ENCODE results near the gene UTS2B. TPM values are rescaled to one million over a fixed set of nuclear protein-coding genes. Genes with fewer than 3 reads are reported as not detected.

The UTS2B gene
- total and polyA plus RNA-seq, 4 donors: 0.10 to 0.76 TPM; not detected in 2

DNA sequence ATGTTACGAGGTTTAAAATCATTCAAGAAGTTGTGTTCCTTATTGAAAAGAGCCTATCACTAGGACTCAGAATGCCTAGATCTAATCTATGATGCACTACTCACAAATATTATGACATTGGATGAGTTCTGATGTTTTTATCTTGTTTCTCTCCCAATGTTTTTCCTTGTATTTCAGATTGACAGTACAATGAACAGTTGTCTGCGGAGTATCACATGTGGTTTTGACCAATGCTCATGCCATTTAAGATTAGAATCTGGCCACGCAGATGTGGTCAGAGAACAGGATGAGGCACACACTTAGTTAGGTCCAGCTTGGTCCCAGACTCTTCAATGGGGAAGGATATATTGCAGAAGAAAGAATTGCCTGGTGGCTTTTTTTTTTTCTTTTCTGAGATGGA lies 26.7 kb downstream of the UTS2B start:
- H3K27me3 ChIP-seq (ENCODE audit: control insufficient read depth in 4 of 4, insufficient read depth in 4 of 4, low read length in 3 of 4): no peaks in the 10 kb centered on the region
- DNase-seq (ENCODE audit: low spot score): no peak
- no peak for TF ChIP-seq TAF1 (conservative IDR thresholded peaks at IDR 0.05)
- no peak for TF ChIP-seq ATF3 (IDR thresholded peaks at IDR 0.05)
- no peak for TF ChIP-seq MAX (IDR thresholded peaks at IDR 0.05)
- TF ChIP-seq HNF4A (conservative IDR thresholded peaks at IDR 0.05): no peak
- TF ChIP-seq EGR1 (IDR thresholded peaks at IDR 0.05; ENCODE audit: low read depth in 2 of 2): no peak
- TF ChIP-seq CTCF (IDR thresholded peaks at IDR 0.05; ENCODE audit: low read depth, low read length, missing input control): no peak
- no peak for TF ChIP-seq YY1 (IDR thresholded peaks at IDR 0.05)
- no peak for TF ChIP-seq ZBTB33 (IDR thresholded peaks at IDR 0.05)
- no peak for TF ChIP-seq SP1 (IDR thresholded peaks at IDR 0.05)
- no peak for TF ChIP-seq JUND (IDR thresholded peaks at IDR 0.05)
- no peak for TF ChIP-seq RAD21 (IDR thresholded peaks at IDR 0.05)
- H3K27ac ChIP-seq (ENCODE audit: low read depth in 1 of 2, low read length in 2 of 2): no peak overlapping the region
- no peak overlapping the region for H3K4me3 ChIP-seq (ENCODE audit: low read depth in 1 of 3, low read length in 3 of 3)
- H3K4me1 ChIP-seq (ENCODE audit: control insufficient read depth in 4 of 4, insufficient read depth in 4 of 4, low read length in 3 of 4): no peaks in the 10 kb centered on the region
- H3K9me3 ChIP-seq (ENCODE audit: control insufficient read depth in 4 of 4, low read length in 3 of 4): no peaks in the 10 kb centered on the region
- H3K36me3 ChIP-seq (ENCODE audit: control insufficient read depth in 4 of 4, insufficient read depth in 3 of 4, low read depth in 1 of 4, low read length in 3 of 4): no peaks in the 10 kb centered on the region
- 85% methylated on average over 3 of the region's 3 CpGs for WGBS
- H3K9ac ChIP-seq (ENCODE audit: low read depth in 1 of 2, low read length in 2 of 2): no peak overlapping the region

GRCh38 chr3:191302451-191302850 lies 27.9 kb downstream of the UTS2B start:
- DNase-seq (ENCODE audit: low spot score): no peak
- H3K4me1 ChIP-seq (ENCODE audit: control insufficient read depth in 4 of 4, insufficient read depth in 4 of 4, low read length in 3 of 4): no peaks in the 10 kb centered on the region
- TF ChIP-seq FOXA2 (IDR thresholded peaks at IDR 0.05) (no peak), CTCF (IDR thresholded peaks at IDR 0.05; ENCODE audit: low read depth, low read length, missing input control) (no peak), ZBTB33 (IDR thresholded peaks at IDR 0.05) (no peak), NR2F2 (IDR thresholded peaks at IDR 0.05) (no peak), HNF4G (IDR thresholded peaks at IDR 0.05) (no peak)
- no peak overlapping the region for H3K4me3 ChIP-seq (ENCODE audit: low read depth in 1 of 3, low read length in 3 of 3)
- H3K27me3 ChIP-seq (ENCODE audit: control insufficient read depth in 4 of 4, insufficient read depth in 4 of 4, low read length in 3 of 4): no peaks in the 10 kb centered on the region
- no peak overlapping the region for H3K27ac ChIP-seq (ENCODE audit: low read depth in 1 of 2, low read length in 2 of 2)
- no peak overlapping the region for H3K9ac ChIP-seq (ENCODE audit: low read depth in 1 of 2, low read length in 2 of 2)
- H3K9me3 ChIP-seq (ENCODE audit: control insufficient read depth in 4 of 4, low read length in 3 of 4): no peaks in the 10 kb centered on the region
- WGBS: 86% methylated on average over 2 of the region's 2 CpGs
- no peaks in the 10 kb centered on the region for H3K36me3 ChIP-seq (ENCODE audit: control insufficient read depth in 4 of 4, insufficient read depth in 3 of 4, low read depth in 1 of 4, low read length in 3 of 4)

All from liver (tissue), 9 donors.